Endothelial cell of umbilical vein (primary cell): ENCODE measurements around the gene ABCA9. TPM values are rescaled to one million over a fixed set of nuclear protein-coding genes. Genes with fewer than 3 reads are reported as not detected.

Experiments
- BruUV-seq: library from RNA; stranded (reverse); fragments of 400-500 nt; replicated peaks from 2 replicates; lab custom pipeline; 2021; lab: Mats Ljungman, UMichigan
- CTCF ChIA-PET: fragments of 300-600, 350-600 bp; sonication (Branson Sonifier 250); formaldehyde crosslinking; loops from one replicate; lab custom pipeline; 2021; ENCODE audit warnings: antibody characterized with exemption, inconsistent platforms; lab: Charles Lee
- POLR2A ChIA-PET: fragments of 300-600, 350-600 bp; sonication (Branson Sonifier 250); formaldehyde crosslinking; loops from one replicate; lab custom pipeline; 2021; ENCODE audit warnings: antibody characterized with exemption, inconsistent platforms; lab: Charles Lee
- DNase-seq: peaks from one replicate; pipeline ENCODE4 v3.0.0-alpha.2; 2011; ENCODE audit warnings: low read depth, low spot score
- FAIRE-seq: peaks from 2 replicates; lab custom pipeline; 2011; peaks lifted over from hg19 to GRCh38; lab: Jason Lieb, UNC
- H2AFZ ChIP-seq: 2 replicates; pipeline ENCODE4 v1.6.0; 2012; ENCODE audit warnings: low read depth, low read length, control low read depth, inconsistent platforms
- H3K27ac ChIP-seq: 2 replicates; pipeline ENCODE4 v1.5.1; 2011; ENCODE audit warnings: low read depth, mild to moderate bottlenecking, control low read depth, low read length, moderate library complexity; ENCODE audit not compliant: insufficient read depth
- H3K27me3 ChIP-seq, 2 experiments: 2 replicates each; pipeline versions ENCODE4 v1.6.0 to v1.6.1; 2011; ENCODE audit warnings: low read length in 2 of 2, mixed read lengths in 1 of 2; ENCODE audit not compliant: control insufficient read depth in 2 of 2, insufficient read depth in 2 of 2
- H3K36me3 ChIP-seq, 2 experiments: 2 replicates in 1 of 2; 3 replicates in 1 of 2; pipeline ENCODE4 v1.5.1; 2011; ENCODE audit warnings: low read length in 2 of 2, mild to moderate bottlenecking in 1 of 2, moderate library complexity in 1 of 2; ENCODE audit not compliant: control insufficient read depth in 2 of 2, insufficient read depth in 2 of 2; ENCODE audit errors: extremely low read depth in 1 of 2
- H3K4me1 ChIP-seq: 3 replicates; pipeline ENCODE4 v1.5.1; 2011; ENCODE audit warnings: mild to moderate bottlenecking, low read length; ENCODE audit not compliant: control insufficient read depth, insufficient read depth; ENCODE audit errors: extremely low read depth
- H3K4me2 ChIP-seq: 2 replicates; pipeline ENCODE4 v1.6.1; 2011; ENCODE audit warnings: low read length, control low read depth, mixed read lengths; ENCODE audit not compliant: insufficient read depth
- H3K4me3 ChIP-seq, 3 experiments: fragments of 200-600 bp in 1 of 3; sonication (generic), shearing (Covaris generic) in 1 of 3; replicated peaks in 1 of 3; 2 replicates each; pipeline ENCODE4 v1.5.1; 2011 to 2016; ENCODE audit warnings: control low read depth in 3 of 3, low read length in 3 of 3, mild to moderate bottlenecking in 2 of 3, inconsistent platforms in 1 of 3, low read depth in 1 of 3, moderate library complexity in 1 of 3; ENCODE audit not compliant: insufficient read depth in 1 of 3
- H3K79me2 ChIP-seq: 2 replicates; pipeline ENCODE4 v1.6.0; 2012; ENCODE audit warnings: low read length, inconsistent platforms; ENCODE audit not compliant: control insufficient read depth, insufficient read depth
- H3K9ac ChIP-seq: replicated peaks from 2 replicates; pipeline ENCODE3; 2011; ENCODE audit warnings: low read length, control low read depth; ENCODE audit not compliant: insufficient read depth; ENCODE audit errors: extremely low read depth
- H3K9me1 ChIP-seq: replicated peaks from 3 replicates; pipeline ENCODE4 v1.6.0; 2011; ENCODE audit warnings: mild to moderate bottlenecking, low read length; ENCODE audit not compliant: control insufficient read depth, insufficient read depth; ENCODE audit errors: extremely low read depth
- H3K9me3 ChIP-seq: replicated peaks from 2 replicates; pipeline ENCODE4 v1.5.1; 2012; ENCODE audit warnings: low read length, inconsistent platforms; ENCODE audit not compliant: control insufficient read depth, insufficient read depth
- H4K20me1 ChIP-seq: replicated peaks from 2 replicates; pipeline ENCODE3; 2011; ENCODE audit warnings: mild to moderate bottlenecking, low read length; ENCODE audit not compliant: control insufficient read depth, insufficient read depth; ENCODE audit errors: extremely low read depth
- EZH2 ChIP-seq: IDR thresholded peaks from 2 replicates; pipeline ENCODE4 v1.6.1; 2012; ENCODE audit warnings: borderline replicate concordance, low read depth, mild to moderate bottlenecking, moderate library complexity, low read length, inconsistent platforms; ENCODE audit not compliant: severe bottlenecking
- FOS ChIP-seq: IDR thresholded peaks from 2 replicates; pipeline ENCODE4 v1.6.1; 2011; ENCODE audit warnings: mild to moderate bottlenecking, low read length, moderate library complexity, borderline replicate concordance; ENCODE audit not compliant: insufficient read depth
- GATA2 ChIP-seq: IDR thresholded peaks from 2 replicates; pipeline ENCODE4 v1.7.0; 2011; ENCODE audit warnings: low read depth, mild to moderate bottlenecking, moderate library complexity, mixed read lengths, low read length; ENCODE audit not compliant: insufficient read length, insufficient read depth
- MYC ChIP-seq: IDR thresholded peaks from one replicate; pipeline ENCODE4 v1.6.1; 2011; ENCODE audit warnings: mild to moderate bottlenecking, low read depth, low read length
- dilution Hi-C: fragments of 300-500 bp; cut with MboI; formaldehyde crosslinking; loops from one replicate; pipeline ENCODE4 v1.15.0; 2019; ENCODE audit warnings: low sequenced_read_pairs; ENCODE audit not compliant: extremely low pct_ligation_motif_present
- intact Hi-C: fragments of 100-400 bp; cut with micrococcal nuclease; formaldehyde crosslinking; loops from one replicate; pipeline ENCODE4 v1.10.0; 2022
- polyA plus RNA-seq, 4 experiments: library from polyadenylated mRNA; depleted of rRNA in 3 of 4; stranded (reverse) in 3 of 4; unstranded in 1 of 4; fragments of >200 nt; gene quantifications; 2 replicates each; pipeline versions ENCODE4 v1.2.1 to v1.2.3, GENCODE V29; 2011 to 2012; ENCODE audit warnings: missing spikeins in 1 of 4
- total RNA-seq: library from RNA; stranded (reverse); gene quantifications from 2 replicates; pipeline ENCODE4 v1.2.3, GENCODE V29; 2021

The ABCA9 gene
- total and polyA plus RNA-seq, 2 donors (not counting 3 experiments of a cell fraction or from before 2014, with no cell fraction given), result 2.7 to 7.7 TPM

DNA sequence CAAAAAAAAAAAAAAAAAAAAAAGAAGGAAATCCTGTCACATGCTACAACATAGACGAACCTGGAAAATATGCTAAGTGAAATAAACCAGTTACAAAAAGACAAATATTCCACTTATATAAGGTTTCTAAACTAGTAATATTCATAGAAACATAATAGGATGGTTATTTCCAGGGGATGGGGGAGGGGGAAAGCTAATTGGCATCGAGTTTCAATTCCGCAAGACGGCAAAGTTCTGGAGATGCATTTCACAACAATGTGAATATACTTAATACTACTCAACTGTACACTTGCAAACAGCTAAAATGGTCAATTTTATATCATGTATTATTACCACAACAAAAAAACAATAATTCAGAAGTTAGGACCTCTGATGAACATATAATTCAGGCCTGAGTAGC lies 37.9 kb upstream of the ABCA9 start:
- no peaks in the 10 kb centered on the region for H3K9me3 ChIP-seq
- H3K4me3 ChIP-seq, result no peak overlapping the region
- no peak for TF ChIP-seq FOS
- TF ChIP-seq GATA2, result no peak
- TF ChIP-seq EZH2, result no peak
- TF ChIP-seq MYC, result no peak
- H3K4me2 ChIP-seq, result no peak overlapping the region
- no peaks in the 10 kb centered on the region for H3K79me2 ChIP-seq
- no peaks in the 10 kb centered on the region for H3K4me1 ChIP-seq
- POLR2A ChIA-PET, result no interaction called here
- no TSS peak for BruUV-seq
- dilution Hi-C loops, result no loop called here
- no peaks in the 10 kb centered on the region for H4K20me1 ChIP-seq
- no peak overlapping the region for H2AFZ ChIP-seq
- no peak for FAIRE-seq
- H3K27me3 ChIP-seq, result no peaks in the 10 kb centered on the region
- H3K9me1 ChIP-seq, result no peaks in the 10 kb centered on the region
- DNase-seq, result no peak
- no peak overlapping the region for H3K27ac ChIP-seq
- CTCF ChIA-PET, result interaction anchor here (1.4 to 1.6 kb wide), 2 partner anchors 12 to 14 kb away, joined by 3 to 4 read pairs; no protein-coding TSS in a partner anchor
- intact Hi-C loops, result no loop called here
- H3K36me3 ChIP-seq, result peaks cover 0 to 8% of the 10 kb centered on the region in 2 experiments
- H3K9ac ChIP-seq, result no peak overlapping the region

DNA sequence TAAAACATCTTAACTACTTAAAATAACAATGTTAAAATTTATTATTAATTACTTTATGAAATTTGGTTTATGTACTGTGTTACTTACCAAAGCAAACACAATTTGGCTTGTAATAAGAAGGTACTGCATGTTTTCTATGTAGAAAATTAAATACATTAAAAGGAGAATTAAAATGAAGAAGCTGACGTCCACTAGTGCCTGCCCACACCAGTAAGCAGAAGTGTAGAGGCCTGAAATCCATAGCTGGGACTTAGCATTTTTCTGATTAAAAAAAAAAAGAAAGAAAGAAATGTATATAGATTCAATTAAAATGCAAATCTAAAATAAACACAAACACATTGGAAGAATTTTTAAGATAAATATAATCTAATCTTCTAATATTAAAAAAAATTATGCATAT lies 35.8 kb upstream of the ABCA9 start:
- POLR2A ChIA-PET, result no interaction called here
- Histone ChIP-seq H3K36me3 (peaks cover 0 to 4% of the 10 kb centered on the region in 2 experiments), H3K4me1 (peaks cover 11% of the 10 kb centered on the region), H3K4me2 (no peak overlapping the region), H3K27me3 (no peaks in the 10 kb centered on the region), H3K9me1 (no peaks in the 10 kb centered on the region), H4K20me1 (no peaks in the 10 kb centered on the region), H3K79me2 (no peaks in the 10 kb centered on the region), H2AFZ (no peak overlapping the region), H3K27ac (no peak overlapping the region), H3K9me3 (no peaks in the 10 kb centered on the region), H3K9ac (no peak overlapping the region), H3K4me3 (no peak overlapping the region)
- FAIRE-seq, result no peak
- TF ChIP-seq FOS, result no peak
- BruUV-seq, result no TSS peak
- no peak for DNase-seq
- intact Hi-C loops (no loop called here), dilution Hi-C loops (no loop called here)
- CTCF ChIA-PET, result no interaction called here
